Measurements from ENCODE around the gene FOCAD.

DNA sequence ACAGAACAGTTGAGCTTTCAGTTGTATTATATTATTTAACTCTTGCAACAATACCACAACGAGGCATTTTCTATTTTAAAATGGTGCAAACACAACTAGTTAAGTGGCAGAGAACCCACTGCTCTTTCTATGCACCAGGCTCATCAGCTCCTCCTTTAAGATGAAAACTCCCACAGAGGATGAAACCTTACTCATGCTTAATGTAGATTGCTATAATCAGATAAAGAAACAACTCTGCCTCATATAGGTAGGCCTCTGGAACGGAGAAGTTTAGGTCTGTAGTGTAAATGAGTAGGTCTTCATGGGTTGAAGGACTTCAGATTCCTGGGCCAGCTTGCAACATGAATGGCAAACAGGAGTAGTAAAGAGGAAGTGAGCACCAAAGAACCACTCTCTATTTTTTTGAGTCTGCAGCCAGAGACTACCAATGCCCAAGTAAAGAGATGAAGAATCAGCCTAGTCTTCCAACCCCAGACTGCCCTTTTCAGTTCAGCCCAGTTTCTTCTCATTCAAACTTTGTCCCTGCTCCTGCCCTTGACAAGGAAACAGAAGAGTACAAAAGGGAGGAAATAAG lies 313.5 kb downstream of the FOCAD start:
- TF ChIP-seq POLR2A (IDR thresholded peaks at IDR 0.05; ENCODE audit: low read depth, low read length), result no peak
- no peak for TF ChIP-seq TAF1 (IDR thresholded peaks at IDR 0.05; ENCODE audit: borderline replicate concordance, low read depth, low read length)
